H4 (cell line): ENCODE measurements around the gene COL4A2. TPM values are rescaled to one million over a fixed set of nuclear protein-coding genes. Genes with fewer than 3 reads are reported as not detected.

ENCODE experiments used
- DNase-seq: peaks from one replicate; pipeline ENCODE4 v3.0.0-alpha.2; 2015; ENCODE audit warnings: low spot score
- total RNA-seq: library from RNA; depleted of rRNA; stranded (reverse); fragments of >200 nt; shearing (Covaris generic); gene quantifications from 2 replicates; pipeline ENCODE4 v1.2.3, GENCODE V29; 2014

COL4A2 gene
- total RNA-seq, 1 experiment from 2014 or later, result 20.4 TPM

DNA sequence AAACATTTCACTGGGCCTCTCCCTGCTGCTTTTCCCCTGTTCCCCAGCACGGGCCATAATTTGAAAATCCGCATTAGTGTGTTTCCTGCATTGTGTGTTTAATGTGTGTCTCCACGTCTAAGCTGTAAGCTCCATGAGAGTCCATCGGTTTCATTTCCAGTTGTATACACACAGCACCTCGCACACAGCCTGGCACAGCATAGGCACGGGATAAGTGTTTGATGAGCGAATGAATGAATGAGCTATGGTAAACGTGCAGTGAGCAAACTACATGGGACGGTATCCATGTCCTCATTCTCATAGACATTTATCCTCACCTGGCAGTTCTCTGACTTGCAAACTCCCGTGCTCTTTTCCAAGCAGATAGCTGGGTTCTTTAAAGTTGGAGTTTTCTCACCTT is 148.4 kb downstream of the COL4A2 start:
- DNase-seq, result no peak

DNA sequence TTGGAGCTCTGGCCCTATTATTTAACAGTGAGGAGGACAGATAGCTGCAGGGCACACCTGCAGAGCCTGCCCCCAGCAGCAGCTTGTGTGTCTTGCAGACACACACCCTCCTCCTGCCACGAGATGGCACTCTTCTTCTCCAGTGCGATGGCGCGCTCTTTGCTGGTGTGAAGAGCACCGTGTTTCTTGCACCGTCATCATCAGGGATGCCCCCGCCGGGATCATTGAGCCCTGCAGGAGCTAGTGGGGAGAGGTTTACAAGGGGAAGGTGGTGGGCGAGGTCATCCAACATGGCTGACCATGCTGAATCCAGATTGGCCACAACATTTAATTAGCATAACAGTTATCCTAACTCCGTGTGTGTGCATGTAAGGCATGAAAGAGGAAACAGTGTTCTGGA is 148.9 kb downstream of the COL4A2 start:
- peak; percentile 80 for DNase-seq

DNA sequence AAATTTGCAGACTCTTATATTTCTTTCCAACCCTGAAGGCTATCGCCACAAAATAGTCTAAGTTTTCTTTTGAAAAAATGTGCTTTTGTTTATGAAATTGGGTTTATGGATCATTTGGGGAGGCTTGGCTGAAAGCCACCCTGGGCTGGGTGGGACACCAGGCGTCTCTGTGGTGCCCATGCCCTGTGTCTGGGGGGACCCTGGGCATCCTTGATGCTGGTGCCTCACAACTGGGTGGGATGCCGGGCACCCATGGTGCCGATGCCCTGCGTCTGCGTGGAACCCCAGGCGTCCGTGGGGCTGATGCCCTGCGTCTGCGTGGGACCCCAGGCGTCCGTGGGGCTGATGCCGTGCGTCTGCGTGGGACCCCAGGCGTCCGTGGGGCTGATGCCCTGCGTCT is 149.5 kb downstream of the COL4A2 start:
- no peak for DNase-seq

DNA sequence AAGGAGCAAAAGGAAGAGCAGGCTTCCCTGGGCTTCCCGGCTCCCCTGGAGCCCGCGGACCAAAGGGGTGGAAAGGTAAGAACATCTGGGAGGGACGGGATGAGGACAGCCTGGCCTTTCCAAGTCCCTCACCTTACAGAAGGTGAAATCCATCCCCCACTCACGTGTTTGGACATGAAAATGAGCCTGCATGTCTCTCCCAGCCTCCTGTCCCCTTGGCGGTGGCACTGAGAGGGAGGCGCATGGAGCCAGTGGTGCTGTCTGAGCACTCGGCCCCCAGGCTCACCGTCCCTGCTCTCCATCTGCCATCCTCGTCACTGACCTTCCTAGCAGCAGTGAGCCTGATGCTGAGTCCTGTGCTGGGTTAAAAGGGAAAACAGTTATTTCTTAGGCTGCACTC is 150.3 kb downstream of the COL4A2 start:
- no peak for DNase-seq

DNA sequence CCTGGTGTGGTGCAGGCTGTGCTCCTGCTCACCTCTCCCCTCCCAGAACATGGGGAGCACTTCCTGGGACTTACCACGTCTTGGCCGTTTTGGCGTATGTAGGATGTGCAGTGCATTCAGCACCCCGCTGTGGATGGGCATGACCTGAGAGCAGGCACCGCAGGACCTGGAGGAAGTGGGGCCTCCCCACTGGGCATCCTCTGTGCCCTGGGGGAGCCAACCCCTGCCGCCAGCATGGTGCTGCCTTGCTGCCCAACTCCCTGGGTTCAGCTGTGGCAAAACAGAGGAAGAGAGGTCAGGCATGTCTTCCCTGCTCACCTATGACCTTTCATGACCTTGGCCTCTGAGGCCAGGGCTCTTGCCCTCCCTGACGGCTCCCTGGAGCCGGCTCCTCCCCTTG is 150.9 kb downstream of the COL4A2 start:
- DNase-seq, result no peak

DNA sequence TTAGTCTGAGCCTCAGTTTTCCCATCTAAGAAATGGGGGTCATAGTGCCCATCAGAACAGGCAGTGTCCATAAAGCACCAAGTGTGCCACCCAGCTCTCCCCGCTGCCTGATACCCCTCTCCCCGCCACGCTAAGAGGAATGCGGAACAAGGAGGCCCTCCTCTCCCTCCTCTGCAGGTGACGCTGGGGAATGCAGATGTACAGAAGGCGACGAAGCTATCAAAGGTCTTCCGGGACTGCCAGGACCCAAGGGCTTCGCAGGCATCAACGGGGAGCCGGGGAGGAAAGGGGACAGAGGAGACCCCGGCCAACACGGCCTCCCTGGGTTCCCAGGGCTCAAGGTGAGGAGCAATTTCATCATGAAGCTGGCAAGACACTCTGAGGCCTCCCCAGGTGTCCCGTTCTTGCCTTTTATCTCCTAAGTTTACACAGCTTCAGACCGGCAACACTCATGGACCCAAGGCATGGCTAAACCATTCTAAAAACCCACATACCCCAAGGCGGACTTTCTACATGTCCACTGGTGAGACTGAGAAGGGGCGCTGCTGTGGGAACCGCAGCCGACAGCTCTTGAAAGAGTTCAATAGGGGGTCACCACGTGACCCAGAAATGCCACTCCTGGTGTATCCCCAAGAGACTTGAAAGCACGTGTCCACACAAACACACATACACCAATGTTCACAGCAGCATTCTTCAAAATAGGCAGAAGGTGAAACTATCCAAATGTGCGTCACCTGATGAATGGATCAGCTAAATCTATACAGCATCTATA is 151.7 kb downstream of the COL4A2 start:
- DNase-seq, result no peak

DNA sequence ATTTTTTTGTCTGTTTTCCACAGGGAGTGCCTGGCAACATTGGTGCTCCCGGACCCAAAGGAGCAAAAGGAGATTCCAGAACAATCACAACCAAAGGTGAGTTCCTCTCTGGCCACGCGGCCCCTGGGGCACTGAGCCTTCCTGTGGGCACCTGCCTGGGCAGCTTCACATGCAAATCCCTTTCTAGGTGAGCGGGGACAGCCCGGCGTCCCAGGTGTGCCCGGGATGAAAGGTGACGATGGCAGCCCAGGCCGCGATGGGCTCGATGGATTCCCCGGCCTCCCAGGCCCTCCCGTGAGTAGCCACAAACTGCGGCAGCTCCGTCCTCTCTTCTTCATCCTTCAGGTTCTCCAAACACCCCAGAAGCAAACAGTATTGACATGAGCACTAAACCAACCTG is 155.0 kb downstream of the COL4A2 start:
- DNase-seq, result no peak

DNA sequence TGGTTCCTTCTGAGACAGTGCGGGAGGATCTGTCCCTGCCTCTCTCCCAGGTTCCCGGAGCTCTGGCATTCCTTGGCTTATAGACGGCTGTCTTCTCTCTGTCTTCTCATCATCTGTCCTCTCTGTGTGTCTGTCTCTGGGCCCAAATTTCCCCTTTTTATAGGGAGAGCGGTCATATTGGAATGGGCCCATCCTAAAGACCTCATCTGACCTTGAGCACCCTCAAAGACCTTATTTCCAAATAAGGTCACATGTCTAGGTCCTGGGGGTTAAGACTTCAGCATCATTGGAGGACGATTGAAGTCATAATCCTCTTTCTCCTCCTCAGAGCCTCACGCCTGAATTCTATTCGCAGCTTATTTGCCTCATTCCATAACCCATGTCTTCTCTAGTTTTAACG is 156.1 kb downstream of the COL4A2 start:
- no peak for DNase-seq

DNA sequence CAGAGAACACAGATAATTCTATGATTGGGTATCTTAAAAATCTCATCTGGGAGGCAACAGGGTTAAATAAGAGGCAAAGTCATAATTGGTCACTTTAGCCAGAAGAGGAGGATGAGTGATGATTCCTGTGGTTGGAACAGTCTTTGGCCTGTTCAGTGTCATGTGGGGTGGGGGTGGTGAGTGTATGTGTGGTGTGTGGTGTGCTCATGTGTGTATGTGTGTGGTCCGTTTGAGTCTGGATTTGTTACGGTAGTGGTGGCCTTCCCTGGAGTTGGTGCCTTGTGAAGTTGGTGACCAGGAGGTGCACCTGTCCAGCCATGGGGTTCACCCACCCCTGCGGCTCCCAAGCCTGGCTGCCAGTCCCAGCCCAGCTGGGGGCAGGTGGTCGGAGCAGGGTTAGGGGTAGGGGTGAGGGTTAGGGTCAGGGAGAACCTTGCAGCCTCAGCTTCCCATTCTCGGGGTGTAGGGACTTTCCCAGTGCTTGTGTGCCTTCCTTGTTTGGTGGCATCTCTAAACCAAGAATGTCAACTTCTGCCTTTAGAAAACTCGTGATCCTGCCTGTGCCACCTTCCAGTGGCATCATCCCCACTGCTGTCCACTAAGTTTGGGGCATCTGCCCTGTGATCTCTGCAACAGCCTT is 156.9 kb downstream of the COL4A2 start:
- DNase-seq, result no peak

DNA sequence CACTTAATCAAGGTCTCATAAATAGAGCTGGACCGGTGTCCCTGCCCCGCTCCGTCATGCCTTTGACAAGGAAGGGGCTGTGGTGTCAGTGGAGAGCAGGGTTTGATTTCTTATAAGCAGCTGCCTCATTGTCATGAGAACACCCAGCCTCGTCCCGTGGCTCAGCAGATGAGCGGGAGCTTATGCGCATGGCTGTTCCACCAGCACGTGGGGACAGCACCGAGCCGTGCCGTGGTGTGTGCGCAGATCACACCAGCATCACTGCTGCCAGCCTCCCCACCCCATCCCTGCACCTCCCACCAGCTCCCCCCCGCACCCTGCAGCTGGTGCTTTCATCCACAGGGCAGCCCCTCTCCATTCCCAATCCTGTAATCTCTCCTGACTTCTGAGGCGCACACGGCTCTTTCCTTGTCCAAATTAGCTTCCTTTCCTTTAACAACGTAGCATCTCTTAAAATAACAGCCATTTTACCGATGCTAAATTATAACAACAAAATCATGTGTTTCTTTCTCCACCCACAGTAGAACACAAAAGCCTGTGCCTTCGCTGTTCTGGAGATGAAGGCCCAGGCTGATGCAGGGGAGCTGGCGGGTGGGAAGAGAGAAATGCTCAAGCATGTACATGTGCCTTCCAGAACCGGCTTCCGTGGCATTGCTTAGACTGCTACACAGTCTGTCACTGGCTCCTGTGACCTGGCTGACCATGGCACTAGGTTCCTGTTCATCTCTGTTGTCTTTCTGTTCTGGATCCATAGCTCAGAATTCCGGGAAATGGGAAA is 157.7 kb downstream of the COL4A2 start:
- DNase-seq, result no peak

DNA sequence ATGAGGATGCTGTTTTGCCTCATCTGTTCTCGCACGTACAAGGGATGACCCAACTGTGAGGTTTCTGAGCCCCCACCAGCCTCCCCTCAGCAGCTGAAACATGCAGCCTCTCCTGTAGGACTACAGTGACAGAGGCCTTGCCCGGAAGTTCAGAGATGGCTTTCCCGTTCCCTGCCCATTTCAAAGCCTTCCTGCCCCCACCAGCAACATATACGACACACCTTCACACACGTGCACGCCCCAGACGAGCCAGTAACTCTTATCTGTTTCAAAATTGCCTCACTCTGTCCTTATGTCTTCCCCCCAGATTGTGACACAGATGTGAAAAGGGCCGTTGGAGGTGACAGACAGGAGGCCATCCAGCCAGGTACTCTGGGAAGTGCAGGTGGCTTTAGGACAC is 158.6 kb downstream of the COL4A2 start:
- DNase-seq, result no peak

DNA sequence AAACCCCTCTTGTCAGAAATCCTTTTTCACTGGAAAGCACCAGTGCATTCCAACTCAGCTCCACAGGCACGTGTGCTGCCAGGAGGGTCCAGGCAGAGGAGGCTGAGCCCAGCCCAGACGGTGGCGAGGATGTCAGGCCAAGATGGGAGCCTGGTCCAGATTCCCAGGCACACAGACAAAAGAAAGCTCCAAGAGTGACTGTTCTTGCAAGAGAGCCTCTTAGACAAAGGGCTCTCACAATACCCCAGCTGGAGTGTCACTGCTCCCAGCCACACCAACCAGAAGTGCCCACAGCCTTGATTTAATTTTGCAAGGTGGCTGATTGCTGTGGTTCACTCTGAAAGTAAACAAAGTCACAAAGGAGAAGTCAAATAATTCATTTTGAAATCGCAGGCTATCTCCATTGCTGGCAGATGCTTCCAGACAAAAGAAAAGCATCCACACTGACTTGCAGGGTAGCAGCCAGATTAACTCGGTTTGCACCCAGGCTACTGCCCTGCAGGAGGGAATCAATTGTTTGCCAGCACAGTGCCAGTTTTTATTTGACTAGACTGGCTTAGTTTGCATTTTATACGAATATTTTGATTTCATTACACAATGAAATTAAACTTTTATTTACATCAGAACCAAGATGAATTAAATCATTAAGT is 159.3 kb downstream of the COL4A2 start:
- DNase-seq, result no peak

DNA sequence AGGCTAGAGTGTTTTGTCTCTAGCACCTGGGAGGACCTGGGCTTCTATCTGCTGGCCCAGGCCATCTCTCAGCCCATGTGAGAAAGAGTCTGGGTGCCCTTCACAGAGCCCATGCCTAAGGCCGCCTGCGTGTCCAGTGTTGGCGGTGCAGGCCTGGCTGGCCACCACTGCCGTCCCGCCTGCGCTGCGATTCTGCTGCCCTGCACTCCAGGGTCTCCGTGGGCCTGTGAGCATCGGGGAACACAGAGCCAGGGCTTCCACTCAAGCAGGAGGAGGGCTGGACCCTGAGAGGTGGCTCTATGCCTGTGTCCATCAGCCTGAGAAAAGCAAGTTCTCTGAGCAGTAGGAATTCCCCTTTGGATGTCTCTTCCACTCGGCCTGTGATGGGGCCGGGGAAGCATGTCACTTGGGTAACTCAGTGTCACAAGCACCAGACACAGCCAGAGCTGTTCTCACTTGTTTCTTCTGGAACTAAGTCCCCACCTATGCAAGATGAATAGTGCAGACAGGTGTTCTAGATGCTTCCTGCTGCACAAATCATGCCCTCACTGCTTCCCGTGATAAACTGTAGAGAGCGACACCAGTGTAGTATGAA is 160.5 kb downstream of the COL4A2 start:
- DNase-seq, result no peak

DNA sequence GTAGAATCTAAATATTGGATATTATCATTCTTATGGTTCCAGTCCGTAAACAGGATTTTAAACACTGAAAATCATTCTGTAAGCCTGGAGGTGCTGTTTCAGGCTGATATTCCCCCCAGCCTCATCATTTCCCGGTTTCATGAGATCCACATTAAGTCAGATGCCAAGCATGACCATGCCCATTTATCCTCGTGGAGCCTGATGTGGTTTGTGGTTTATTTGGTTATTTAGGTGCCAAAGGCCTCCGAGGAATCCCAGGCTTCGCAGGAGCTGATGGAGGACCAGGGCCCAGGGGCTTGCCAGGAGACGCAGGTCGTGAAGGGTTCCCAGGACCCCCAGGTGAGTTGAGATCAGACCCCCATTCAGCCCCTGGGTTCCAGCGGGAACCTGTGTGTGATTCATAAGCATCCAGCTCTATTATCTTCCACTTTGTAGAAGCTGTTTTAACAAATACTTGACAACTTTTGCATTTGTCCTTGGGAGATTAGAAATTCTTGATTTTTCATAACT is 162.0 kb downstream of the COL4A2 start:
- DNase-seq, result no peak

DNA sequence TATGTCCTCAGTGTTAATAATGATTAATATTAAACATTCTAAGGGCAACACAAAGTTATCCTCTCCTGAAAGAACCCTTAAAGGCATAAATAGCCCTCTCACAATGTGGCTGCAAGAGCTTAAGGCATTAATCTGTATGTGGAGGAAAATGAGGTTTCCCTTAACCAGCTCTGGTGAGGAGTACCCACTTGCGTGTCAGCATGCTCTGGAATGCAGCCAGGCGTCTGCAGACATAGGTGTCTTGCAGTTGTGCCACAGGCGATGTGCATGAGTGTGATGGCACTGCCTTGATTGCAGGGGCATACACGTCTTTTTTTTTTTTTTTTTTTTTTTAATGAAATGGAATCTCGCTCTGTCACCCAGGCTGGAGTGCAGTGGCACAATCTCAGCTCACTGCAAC is 162.5 kb downstream of the COL4A2 start:
- DNase-seq, result no peak

DNA sequence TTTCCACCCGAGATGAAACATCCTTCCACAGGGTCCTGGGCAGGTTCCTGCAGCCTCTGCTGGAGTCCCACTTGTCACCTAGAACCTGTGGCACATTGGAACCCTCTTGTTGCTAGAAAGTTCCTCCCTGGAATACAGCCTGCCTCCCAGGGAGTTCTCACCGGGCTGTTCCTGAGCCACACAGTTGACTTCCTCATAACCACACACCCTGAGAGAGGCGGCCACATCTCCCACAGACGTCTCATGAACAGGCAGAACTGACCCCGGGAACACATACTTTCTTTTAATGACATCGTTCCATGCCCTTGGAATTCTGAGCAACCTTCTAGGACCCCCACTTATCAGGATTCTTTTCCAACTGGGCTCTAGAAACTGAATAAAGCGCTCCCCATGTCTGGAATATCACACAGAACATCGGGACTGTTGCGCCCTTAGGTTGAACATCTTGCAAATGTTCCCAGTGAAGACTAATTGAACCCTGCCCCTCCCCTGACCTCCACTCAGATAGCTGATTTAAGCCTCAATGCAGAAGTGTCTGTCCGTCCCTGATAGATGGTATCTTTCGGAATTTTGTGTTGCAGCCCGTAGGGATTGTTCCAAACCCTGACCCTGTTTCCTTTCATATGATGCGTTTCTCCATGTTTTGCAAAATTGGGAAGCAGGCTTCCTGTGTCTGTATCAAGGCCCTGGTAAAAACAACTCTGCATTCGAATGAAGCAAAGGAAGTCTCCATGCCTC is 163.4 kb downstream of the COL4A2 start:
- DNase-seq, result no peak

DNA sequence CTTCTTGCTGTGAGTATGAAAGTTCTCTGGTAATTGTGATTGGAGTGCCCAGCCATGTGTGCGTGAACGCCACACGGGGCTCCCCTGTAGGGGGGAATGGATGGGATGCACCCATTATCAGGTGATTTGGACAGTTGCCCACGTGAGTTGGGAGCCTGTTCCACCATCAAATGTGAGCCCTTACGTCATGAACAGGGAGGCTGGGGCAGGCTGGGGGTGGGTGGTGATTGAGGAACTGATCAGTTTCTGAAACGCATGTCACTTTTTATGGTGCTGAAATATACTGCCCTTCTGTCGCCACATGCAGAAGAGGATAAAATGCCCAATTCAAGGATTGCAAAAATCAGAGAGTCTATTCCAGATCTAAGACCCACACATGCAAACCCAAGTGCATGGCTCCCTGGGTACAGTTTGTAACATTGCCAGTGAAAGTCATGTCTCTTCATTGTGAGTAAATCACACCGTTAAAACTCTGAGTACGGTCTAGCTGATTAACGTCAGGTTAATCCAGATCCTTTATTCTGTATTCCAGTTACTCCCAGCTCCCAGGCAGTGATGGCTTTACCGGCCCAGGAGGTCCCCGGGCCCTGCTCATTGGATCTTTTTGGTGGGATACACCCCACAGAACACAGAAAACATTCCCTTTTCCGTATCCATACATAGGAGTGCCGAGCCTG is 164.2 kb downstream of the COL4A2 start:
- no peak for DNase-seq

DNA sequence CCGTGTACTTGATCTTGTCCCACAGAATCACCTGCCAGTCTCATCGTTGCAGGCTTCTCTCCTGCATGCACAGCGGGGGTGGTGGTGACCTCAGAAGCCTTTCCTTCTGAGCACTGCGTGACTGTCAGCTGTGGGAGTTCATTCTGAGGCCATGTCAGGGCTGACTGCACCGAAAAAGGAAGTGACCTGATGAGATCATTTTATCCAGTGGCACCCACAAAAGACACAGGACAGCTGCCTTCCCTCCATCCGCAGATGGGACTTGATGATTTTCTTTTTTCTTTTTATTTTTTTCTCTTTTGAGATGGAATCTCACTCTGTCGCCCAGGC is 164.7 kb downstream of the COL4A2 start:
- no peak for DNase-seq

DNA sequence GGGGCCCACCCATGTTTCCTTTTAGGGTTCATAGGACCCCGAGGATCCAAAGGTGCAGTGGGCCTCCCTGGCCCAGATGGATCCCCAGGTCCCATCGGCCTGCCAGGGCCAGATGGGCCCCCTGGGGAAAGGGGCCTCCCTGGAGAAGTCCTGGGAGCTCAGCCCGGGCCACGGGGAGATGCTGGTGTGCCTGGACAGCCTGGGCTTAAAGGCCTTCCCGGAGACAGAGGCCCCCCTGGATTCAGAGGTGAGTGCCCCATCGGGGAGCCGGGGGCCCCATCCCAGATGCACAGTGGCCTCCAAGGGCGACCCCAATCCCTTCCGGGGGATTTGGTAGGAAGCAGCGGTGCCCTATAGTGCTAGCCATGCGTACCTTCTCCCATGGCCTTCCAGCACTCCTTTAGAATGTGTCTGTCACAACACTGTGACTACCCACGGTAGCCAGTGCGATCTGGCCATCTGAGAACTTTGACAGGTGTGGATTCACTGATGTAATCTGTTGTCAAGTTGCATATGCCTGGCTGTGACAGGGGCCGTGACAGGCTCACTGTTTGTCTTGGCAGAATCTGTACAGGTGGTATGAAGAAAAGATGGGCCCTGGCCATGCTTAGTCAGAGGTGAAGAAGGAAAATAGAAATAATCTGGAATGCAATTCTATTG is 165.9 kb downstream of the COL4A2 start:
- no peak for DNase-seq

DNA sequence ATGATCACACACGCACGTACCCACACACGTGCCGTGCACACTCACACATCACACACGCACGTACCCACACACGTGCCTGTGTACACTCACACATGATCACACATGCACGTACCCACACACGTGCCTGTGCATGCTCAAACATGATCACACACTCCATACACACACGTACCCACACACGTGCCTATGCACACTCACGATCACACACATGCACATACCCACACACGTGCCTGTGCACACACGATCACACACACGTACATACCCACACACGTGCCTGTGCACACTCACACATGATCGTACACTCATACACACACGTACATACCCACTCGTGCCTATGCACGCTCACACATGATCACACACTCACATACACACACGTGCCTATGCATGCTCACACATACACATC is 167.6 kb downstream of the COL4A2 start:
- DNase-seq, result no peak
